HAP-1 (cell line): ENCODE results near the gene AQP9.

ENCODE experiments used
- DNase-seq, 2 experiments: peaks; one replicate each; pipeline ENCODE4 v3.0.0-alpha.2; 2016 to 2020; ENCODE audit warnings: low spot score in 2 of 2
- H3K27me3 ChIP-seq: fragments of 250-450 bp; sonication (Bioruptor Pico); 2 replicates; pipeline ENCODE4 v1.5.1; 2020; ENCODE audit warnings: low read depth, mild to moderate bottlenecking, moderate library complexity
- H3K36me3 ChIP-seq: fragments of 250-450 bp; sonication (Bioruptor Pico); replicated peaks from 2 replicates; pipeline ENCODE4 v1.5.1; 2020; ENCODE audit warnings: mild to moderate bottlenecking
- H3K4me1 ChIP-seq: fragments of 250-450 bp; sonication (Bioruptor Pico); 2 replicates; pipeline ENCODE4 v1.5.1; 2020; ENCODE audit warnings: mild to moderate bottlenecking
- H3K4me3 ChIP-seq: fragments of 250-450 bp; sonication (Bioruptor Pico); 2 replicates; pipeline ENCODE4 v1.5.1; 2020; ENCODE audit warnings: mild to moderate bottlenecking, moderate library complexity
- H3K9me3 ChIP-seq: fragments of 250-450 bp; sonication (Bioruptor Pico); 2 replicates; pipeline ENCODE4 v1.5.1; 2020; ENCODE audit warnings: mild to moderate bottlenecking, moderate library complexity
- in situ Hi-C: fragments of 300-500 bp; cut with MboI; formaldehyde crosslinking; loops from 3 replicates; pipeline ENCODE4 v1.14.3; 2020; ENCODE audit warnings: low sequenced_read_pairs, inconsistent platforms, mixed read lengths

The AQP9 gene

GRCh38 chr15:58148120-58148519, 9.9 kb downstream of the AQP9 start:
- 0 out of 2 replicates have a peak, but pooled peaks cover 6% of the 10 kb centered on the region for H3K27me3 ChIP-seq
- in situ Hi-C loops = no loop called here
- H3K4me1 ChIP-seq = no peaks in the 10 kb centered on the region
- no peaks in the 10 kb centered on the region for H3K9me3 ChIP-seq
- no peak overlapping the region for H3K4me3 ChIP-seq
- H3K36me3 ChIP-seq = no peaks in the 10 kb centered on the region
- DNase-seq = no peak

- no peaks in the 10 kb centered on the region for H3K9me3 ChIP-seq
- H3K4me3 ChIP-seq = no peak overlapping the region
- DNase-seq = no peak
- H3K36me3 ChIP-seq = no peaks in the 10 kb centered on the region
- in situ Hi-C loops = no loop called here
- H3K4me1 ChIP-seq = no peaks in the 10 kb centered on the region
- H3K27me3 ChIP-seq = 0 out of 2 replicates have a peak, but pooled peaks cover 6% of the 10 kb centered on the region
These were observed 10.7 kb downstream of the AQP9 start for GRCh38 chr15:58148633-58149445.

GRCh38 chr15:58154769-58155168, 16.6 kb downstream of the AQP9 start:
- peaks cover 20% of the 10 kb centered on the region for H3K27me3 ChIP-seq
- no peak overlapping the region for H3K4me3 ChIP-seq
- in situ Hi-C loops = no loop called here
- no peaks in the 10 kb centered on the region for H3K9me3 ChIP-seq
- DNase-seq = no peak
- H3K4me1 ChIP-seq = no peaks in the 10 kb centered on the region
- H3K36me3 ChIP-seq = no peaks in the 10 kb centered on the region

GRCh38 chr15:58159827-58160386, 21.7 kb downstream of the AQP9 start:
- Histone ChIP-seq H3K9me3 (no peaks in the 10 kb centered on the region), H3K4me3 (no peak overlapping the region), H3K4me1 (no peaks in the 10 kb centered on the region), H3K36me3 (no peaks in the 10 kb centered on the region), H3K27me3 (peaks cover 30% of the 10 kb centered on the region)
- in situ Hi-C loops = no loop called here
- no peak for DNase-seq

- Histone ChIP-seq H3K9me3 (no peaks in the 10 kb centered on the region), H3K4me1 (no peaks in the 10 kb centered on the region), H3K36me3 (no peaks in the 10 kb centered on the region), H3K27me3 (peaks cover 30% of the 10 kb centered on the region), H3K4me3 (no peak overlapping the region)
- in situ Hi-C loops = no loop called here
- DNase-seq = no peak
These were observed 23.3 kb downstream of the AQP9 start for GRCh38 chr15:58161436-58161930.

- Histone ChIP-seq H3K9me3 (no peaks in the 10 kb centered on the region), H3K4me3 (no peak overlapping the region), H3K36me3 (no peaks in the 10 kb centered on the region), H3K4me1 (no peaks in the 10 kb centered on the region), H3K27me3 (peaks cover 18% of the 10 kb centered on the region)
- in situ Hi-C loops = no loop called here
- no peak for DNase-seq
These were observed 25.8 kb downstream of the AQP9 start for GRCh38 chr15:58163985-58164384.

GRCh38 chr15:58164926-58165325, 26.7 kb downstream of the AQP9 start:
- Histone ChIP-seq H3K9me3 (no peaks in the 10 kb centered on the region), H3K27me3 (peaks cover 9% of the 10 kb centered on the region), H3K36me3 (no peaks in the 10 kb centered on the region), H3K4me3 (no peak overlapping the region), H3K4me1 (no peaks in the 10 kb centered on the region)
- in situ Hi-C loops = no loop called here
- no peak for DNase-seq

GRCh38 chr15:58165661-58166060, 27.5 kb downstream of the AQP9 start:
- no peaks in the 10 kb centered on the region for H3K9me3 ChIP-seq
- in situ Hi-C loops = no loop called here
- H3K4me3 ChIP-seq = no peak overlapping the region
- H3K4me1 ChIP-seq = no peaks in the 10 kb centered on the region
- no peaks in the 10 kb centered on the region for H3K36me3 ChIP-seq
- H3K27me3 ChIP-seq = peaks cover 7% of the 10 kb centered on the region; the same call in 1 of the 2 replicates
- DNase-seq = no peak

- Histone ChIP-seq H3K27me3 (peaks cover 7% of the 10 kb centered on the region; the same call in 1 of the 2 replicates), H3K36me3 (no peaks in the 10 kb centered on the region), H3K4me3 (no peak overlapping the region), H3K4me1 (no peaks in the 10 kb centered on the region), H3K9me3 (no peaks in the 10 kb centered on the region)
- no peak for DNase-seq
- in situ Hi-C loops = no loop called here
These were observed 29.0 kb downstream of the AQP9 start for GRCh38 chr15:58167095-58167691.

- Histone ChIP-seq H3K4me3 (no peak overlapping the region), H3K27me3 (peaks cover 3% of the 10 kb centered on the region; the same call in 1 of the 2 replicates), H3K4me1 (no peaks in the 10 kb centered on the region), H3K9me3 (no peaks in the 10 kb centered on the region), H3K36me3 (no peaks in the 10 kb centered on the region)
- in situ Hi-C loops = no loop called here
- DNase-seq = no peak
These were observed 31.8 kb downstream of the AQP9 start for GRCh38 chr15:58169934-58170333.

GRCh38 chr15:58171476-58172061, 33.4 kb downstream of the AQP9 start:
- H3K9me3 ChIP-seq = no peaks in the 10 kb centered on the region
- in situ Hi-C loops = no loop called here
- no peak for DNase-seq
- no peaks in the 10 kb centered on the region for H3K4me1 ChIP-seq
- no peaks in the 10 kb centered on the region for H3K36me3 ChIP-seq
- peaks cover 3% of the 10 kb centered on the region; the same call in 1 of the 2 replicates for H3K27me3 ChIP-seq
- H3K4me3 ChIP-seq = no peak overlapping the region

GRCh38 chr15:58174709-58175108, 36.5 kb downstream of the AQP9 start:
- Histone ChIP-seq H3K4me1 (no peaks in the 10 kb centered on the region), H3K9me3 (no peaks in the 10 kb centered on the region), H3K27me3 (peaks cover 5% of the 10 kb centered on the region; the same call in 1 of the 2 replicates), H3K4me3 (no peak overlapping the region), H3K36me3 (no peaks in the 10 kb centered on the region)
- in situ Hi-C loops = no loop called here
- no peak for DNase-seq

- Histone ChIP-seq H3K9me3 (no peaks in the 10 kb centered on the region), H3K4me3 (no peak overlapping the region), H3K27me3 (peaks cover 5% of the 10 kb centered on the region; the same call in 1 of the 2 replicates), H3K4me1 (no peaks in the 10 kb centered on the region), H3K36me3 (no peaks in the 10 kb centered on the region)
- in situ Hi-C loops = no loop called here
- no peak for DNase-seq
These were observed 37.8 kb downstream of the AQP9 start for GRCh38 chr15:58175955-58176354.

GRCh38 chr15:58178668-58179067, 40.5 kb downstream of the AQP9 start:
- Histone ChIP-seq H3K27me3 (peaks cover 2% of the 10 kb centered on the region; the same call in 1 of the 2 replicates), H3K4me3 (no peak overlapping the region), H3K4me1 (no peaks in the 10 kb centered on the region), H3K9me3 (no peaks in the 10 kb centered on the region), H3K36me3 (no peaks in the 10 kb centered on the region)
- no peak for DNase-seq
- in situ Hi-C loops = no loop called here
